NCI-H748 (cell line): ENCODE measurements around the gene SMG6.

Experiments used
- DNase-seq: peaks from one replicate; lab custom pipeline; 2025; ENCODE audit not compliant: unreplicated experiment; lab: John Stamatoyannopoulos, UW

Gene SMG6

GRCh38 chr17:2110436-2110835 is 193.1 kb downstream of the SMG6 start:
- DNase-seq, result no peak

- no peak for DNase-seq
Measured at GRCh38 chr17:2108170-2108569, 195.4 kb downstream of the SMG6 start.

DNA sequence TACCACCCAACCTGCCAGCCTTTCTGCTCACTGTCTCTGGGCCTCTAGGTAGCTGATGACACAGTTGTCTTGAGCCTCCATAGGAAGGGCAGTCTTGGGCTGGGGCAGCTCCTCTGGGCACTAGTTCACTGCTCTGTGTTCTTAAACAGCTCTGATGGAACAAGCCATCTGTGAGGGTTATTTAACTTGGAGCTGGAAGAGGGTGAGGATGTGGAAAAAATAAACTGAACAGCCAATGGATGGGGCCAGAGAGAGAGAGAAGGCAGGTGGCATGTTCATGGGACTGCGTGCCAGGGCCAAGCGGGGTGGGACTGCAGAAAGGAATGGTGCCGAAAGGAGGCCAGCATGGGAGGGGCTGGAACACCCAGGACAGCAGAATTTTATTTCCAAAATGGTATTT is 196.1 kb downstream of the SMG6 start:
- DNase-seq, result no peak

GRCh38 chr17:2107050-2107449 is 196.5 kb downstream of the SMG6 start:
- DNase-seq, result no peak

DNA sequence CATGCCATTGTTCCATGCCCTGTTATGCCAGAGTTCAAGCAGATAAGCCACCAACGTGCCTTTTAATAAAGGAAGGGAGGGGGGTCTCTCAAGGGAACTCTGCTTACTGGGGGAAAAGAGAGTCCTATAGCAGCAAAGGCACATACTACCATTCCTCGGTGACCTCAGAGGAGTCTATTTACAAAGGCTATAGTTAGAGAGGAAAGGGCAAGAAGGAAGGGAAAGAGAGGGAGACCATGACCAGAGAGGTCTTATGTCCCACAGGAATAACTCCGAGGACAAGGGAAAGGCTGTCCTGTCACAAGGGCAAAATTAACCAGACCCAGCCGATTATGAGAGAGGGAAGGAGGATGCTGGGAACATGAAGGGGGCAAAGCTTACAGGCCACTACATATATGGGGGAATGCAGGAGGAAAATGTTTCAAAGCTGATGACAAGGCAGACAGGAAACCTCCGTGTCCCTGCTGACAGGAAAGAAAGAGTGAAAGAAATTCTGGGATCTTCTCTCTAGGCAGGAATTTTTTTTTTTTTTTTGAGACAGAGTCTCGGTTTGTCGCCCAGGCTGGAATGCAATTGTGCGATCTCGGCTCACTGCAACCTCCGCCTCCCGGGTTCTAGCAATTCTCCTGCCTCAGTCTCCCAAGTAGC is 197.2 kb downstream of the SMG6 start:
- no peak for DNase-seq

DNA sequence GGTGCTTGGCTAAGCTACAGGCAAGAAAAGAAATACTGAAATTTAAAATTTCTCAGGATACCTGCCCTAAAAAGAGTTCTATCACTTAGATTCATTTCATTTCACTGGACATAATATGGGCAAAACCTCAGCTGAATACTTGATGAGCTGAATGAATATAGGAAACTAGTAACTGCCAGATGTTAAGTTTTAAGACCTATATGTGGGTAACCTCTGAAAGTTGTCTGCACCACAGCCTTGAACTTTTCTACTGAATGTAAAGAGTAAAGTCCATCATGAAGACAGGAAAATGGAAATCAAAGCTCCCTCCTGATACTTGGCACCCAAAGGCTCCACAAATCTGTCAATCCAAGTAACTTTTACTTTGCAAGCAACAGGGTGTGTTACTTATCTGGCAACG is 197.9 kb downstream of the SMG6 start:
- DNase-seq, result no peak

DNA sequence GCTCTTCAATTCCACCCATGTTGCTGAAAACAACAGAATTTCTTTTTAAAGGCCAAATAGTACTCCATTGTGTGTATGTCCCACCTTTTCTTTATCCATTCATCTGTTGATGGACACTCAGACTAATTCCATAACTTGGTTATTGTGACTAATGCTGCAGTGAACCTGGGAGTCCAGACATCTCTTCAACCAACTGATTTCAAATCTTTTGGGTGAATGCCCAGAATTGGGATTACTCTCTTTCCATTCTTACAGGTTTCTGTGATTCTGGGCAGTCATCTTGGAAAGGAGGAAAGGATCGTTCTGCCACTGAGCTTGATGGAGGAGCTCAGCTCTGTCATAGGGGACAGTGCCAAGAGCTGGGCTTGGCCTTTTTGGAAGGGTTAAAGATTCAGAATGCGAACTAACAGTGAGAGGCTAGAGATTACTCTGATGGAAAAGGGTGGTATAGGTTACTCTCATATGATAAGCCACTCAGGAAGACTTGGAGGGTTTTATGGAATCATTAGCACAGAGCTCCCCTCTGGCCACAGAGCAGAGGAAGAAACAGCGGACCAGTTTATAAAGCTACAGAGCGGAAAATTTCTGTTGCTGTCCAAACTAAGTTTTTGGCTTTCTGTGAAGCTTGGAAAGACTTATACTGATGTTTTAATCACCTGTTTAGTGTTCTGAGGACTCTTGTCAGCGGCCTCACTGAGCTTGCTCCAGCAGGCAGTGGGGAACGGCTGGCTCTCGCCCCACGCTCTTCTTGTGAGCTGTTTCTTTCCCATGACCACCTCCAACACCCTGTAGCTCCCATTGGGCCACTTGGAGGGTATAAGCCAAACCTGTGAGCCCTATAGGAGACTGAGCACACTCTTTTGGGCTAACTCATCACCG is 200.4 kb downstream of the SMG6 start:
- DNase-seq, result no peak

DNA sequence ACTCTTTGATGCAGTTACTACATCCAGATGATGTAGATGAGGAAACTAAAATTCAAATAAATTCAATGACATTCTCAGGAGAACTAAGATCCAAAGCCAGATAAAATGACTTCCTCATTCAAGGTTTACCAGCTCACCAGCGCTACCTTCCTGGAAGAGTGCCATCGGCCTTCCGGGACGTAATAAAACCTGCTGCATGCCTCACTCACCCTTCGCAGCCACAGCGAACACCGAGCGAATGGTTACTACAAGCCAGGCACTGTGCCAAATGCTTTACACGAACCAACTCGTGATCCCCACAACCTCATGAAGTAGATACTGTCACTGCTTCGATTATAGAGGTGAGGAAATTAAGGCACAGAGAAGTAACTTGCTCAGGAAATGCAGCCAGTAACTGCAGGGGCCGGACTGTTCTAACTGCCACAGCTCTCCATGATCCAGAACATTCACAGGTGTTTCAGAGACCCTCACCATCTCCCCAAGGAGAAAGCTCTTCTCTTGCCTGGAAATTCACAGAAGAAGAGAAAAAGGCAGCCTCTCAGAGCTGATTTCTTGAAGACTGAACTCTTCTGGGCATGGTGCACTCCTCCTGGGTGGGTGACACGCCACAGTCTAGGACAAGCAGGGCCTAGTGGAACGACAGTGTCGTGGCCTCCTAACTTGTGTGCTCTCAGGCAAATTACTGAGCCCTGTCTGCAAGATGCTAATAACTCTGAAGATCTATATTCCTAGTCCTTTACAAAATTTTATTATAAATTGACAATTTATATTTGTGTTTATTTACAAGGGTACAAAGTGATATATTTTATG is 201.9 kb downstream of the SMG6 start:
- no peak for DNase-seq

DNA sequence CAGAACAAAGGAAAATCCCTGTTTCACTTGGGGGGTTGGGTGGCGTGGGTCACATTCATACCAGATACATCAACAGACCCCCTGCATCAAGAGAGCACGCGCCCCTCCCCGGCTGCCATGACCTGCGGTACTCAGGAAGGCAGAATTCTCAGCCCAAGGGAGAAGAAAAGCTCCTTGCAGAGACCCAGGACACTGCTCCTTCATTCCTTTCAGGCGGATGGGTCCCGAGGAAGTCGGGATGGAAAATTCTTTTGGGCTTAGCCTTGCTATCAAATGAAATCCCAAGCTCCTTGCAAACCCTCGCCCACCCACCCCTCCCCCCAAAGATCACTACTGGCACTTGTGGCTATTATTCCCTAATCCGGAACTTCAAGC is 208.1 kb downstream of the SMG6 start:
- no peak for DNase-seq

- no peak for DNase-seq
Measured at GRCh38 chr17:2094891-2095535, 208.6 kb downstream of the SMG6 start.

DNA sequence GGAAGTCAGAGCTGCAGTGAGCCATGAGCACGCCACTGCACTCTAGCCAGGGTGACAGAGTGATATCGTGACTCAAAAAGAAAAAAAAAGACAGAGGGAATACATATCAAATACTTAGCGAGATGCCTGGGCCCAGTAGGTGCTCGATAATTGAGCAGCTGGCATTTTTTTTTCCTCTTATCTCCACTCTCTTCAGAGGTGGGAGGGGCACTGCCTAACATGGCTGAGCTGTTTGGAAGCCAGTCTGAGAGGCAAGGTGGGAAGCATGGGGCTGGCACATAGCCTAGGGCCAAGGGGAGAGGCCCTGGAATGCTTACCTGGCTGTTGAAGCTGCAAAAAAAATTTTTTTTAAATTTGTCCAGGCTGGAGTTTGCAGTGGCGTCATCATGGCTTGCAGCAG is 210.2 kb downstream of the SMG6 start:
- DNase-seq, result no peak

DNA sequence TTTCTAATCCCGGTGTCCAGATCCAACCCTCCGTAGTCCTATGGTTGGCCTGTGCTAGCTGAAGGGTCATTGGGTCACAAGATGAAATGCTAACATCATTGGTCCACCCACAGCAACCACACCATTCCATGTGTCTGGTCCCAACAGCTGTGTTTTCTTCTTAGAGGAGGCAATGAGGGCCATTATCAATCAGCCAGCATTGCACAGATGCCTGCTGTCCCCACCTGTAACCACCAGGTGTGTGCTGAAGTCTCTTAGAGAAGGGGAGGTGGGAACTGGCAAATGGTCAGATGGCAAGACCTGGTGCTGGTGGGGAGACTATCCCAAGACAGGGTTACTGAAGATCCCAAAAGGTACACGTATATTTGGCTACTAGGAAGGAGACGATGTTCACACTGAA is 211.3 kb downstream of the SMG6 start:
- DNase-seq, result no peak

DNA sequence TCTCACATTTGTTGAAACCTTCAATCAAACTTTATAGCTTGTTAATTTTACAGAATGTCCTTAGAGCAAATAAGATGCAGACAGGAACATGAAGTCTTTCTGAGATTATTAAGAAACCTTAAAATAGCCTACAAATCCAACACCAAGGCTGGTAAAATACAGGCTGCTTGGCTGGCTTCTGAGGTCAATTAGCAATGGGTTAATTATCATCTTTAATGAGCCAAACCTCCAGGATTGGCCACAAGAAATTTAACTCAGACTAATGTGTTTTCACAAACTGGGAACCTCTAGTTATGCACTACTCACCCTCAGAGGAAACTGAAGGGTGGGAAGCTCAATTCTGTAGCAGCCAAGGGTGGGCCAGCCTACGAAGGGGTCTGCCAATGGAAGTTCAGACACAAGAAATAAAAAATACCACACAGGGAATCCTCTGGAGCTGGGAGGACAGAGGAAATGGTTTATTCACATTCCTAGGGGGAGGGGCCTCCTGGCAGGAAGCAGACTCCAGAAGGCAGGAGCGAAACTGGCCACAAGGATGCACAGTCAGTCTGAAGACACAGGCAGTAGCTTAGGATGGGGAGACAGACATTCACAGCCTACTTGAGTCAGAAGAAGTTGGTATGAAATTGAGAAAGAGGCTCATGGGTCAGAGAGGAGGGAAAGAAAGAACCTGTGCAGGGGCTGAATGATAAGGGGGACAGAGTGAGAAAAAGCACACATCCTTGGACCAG is 212.6 kb downstream of the SMG6 start:
- DNase-seq, result no peak

DNA sequence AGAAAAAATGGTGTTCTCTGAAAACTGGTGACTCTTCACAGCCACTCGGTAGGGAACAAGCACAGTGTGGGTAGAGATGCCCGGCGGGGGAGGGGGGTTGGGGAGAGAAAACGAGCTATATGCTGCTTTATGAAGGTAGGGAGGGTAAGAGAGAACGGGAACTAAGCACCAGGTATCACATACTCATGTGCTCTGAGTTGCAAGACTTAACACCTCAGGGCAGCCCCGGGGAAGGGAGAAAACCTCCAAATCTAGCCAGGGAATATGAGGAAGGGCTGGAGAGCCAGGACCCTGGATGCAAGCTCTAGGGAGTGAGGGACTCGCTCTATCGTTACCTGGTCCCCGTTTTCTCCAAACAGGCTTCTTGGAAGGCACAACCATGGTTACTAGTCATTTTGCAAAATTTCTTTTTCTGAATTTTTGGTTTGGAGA is 213.4 kb downstream of the SMG6 start:
- no peak for DNase-seq

- no peak for DNase-seq
Measured at GRCh38 chr17:2089021-2089422, 214.6 kb downstream of the SMG6 start.

DNA sequence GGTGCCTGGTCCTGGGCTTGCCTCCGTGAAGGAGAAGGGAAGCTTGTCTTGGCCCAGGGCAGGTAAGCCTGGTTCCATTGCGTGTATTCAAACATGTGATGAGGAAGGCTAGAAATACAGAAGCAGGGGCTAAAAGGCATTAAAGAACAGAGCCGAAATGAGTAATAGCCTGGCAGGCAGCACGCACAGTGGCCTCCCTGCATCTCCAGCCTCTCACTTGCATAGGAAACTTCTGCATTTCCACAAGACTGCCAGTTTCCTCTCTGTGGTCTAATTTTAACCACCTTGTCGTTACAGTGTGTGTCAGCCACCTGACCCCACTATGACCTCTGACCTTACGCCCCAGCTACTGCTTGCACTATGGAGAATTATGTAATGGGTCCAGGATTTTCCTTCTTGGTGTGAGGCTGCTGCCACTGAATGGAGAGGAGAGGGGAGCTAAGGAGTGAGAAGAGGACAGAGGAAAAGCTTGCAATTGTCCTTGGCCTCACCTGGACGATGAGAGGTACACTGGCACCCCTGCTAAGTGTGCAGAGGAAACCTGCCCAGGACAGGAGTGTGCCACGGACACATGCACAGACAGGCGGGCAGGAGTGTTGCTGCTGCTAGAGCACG is 215.9 kb downstream of the SMG6 start:
- DNase-seq, result no peak

DNA sequence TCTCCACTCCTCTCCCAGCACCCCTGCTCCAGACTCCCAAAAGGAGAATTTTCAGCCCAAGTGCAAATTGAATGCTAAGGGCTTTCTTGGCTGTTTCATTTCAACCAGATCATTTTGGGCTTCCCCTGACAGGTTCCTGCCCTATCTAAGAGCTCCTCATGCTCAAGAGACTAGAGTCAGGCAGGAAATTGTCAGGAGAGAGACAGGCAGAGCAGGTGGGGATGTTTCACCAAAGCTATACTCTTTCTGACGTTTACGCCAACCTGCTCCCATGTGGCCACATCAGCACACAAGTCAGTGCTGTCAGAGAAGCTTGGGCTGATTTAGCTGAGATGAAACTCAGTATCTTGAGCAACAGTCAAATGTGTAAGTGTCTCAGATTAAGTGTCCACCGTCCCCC is 217.3 kb downstream of the SMG6 start:
- DNase-seq, result no peak

- no peak for DNase-seq
Measured at GRCh38 chr17:2085648-2085949, 218.0 kb downstream of the SMG6 start.

GRCh38 chr17:2084766-2085647 is 218.6 kb downstream of the SMG6 start:
- DNase-seq, result peak; percentile 19
